Sigmoid colon (tissue), 4 donors: ENCODE data around the gene DSE.

ENCODE experiments used
- EP300 ChIP-seq, 4 donors: sonication (generic); formaldehyde crosslinking; IDR thresholded peaks; one replicate each; pipeline ENCODE4 v1.6.1; 2017; ENCODE audit warnings: antibody characterized with exemption in 4 of 4
- POLR2A ChIP-seq, 2 donors: fragments of 450-650 bp; IDR thresholded peaks; one replicate each; pipeline ENCODE4 v1.6.1; 2016; ENCODE audit warnings: antibody characterized with exemption in 2 of 2, mild to moderate bottlenecking in 2 of 2, moderate library complexity in 2 of 2
- TF ChIP-seq, protein P1 (sequence below), 4 experiments: fragments of 450-650 bp in 3 of 4; fragments of 200-600 bp in 1 of 4; IDR thresholded peaks; one replicate each; pipeline ENCODE4 v1.5.1; 2016 to 2019; ENCODE audit warnings: antibody characterized with exemption in 4 of 4, mild to moderate bottlenecking in 3 of 4, moderate library complexity in 2 of 4

DNA sequence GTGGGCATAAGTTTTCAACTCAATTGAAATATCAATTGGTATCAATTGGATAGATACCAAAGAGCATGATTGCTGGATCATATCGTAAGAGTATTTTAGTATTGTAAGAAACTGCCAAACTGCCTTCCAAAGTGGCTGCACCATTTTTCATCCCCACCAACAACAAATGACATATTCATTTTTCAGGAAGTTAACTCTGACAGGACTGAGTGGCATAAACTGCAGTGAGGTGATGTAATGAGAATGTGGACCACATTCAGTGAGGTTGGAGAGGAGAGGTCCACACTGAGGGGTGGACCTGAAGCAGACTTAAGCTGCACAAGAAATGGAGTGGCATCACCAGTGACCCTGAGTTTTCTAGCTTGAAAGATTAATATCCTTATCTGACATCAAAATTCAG is 78.8 kb downstream of the DSE start:
- TF ChIP-seq, protein P1, sequence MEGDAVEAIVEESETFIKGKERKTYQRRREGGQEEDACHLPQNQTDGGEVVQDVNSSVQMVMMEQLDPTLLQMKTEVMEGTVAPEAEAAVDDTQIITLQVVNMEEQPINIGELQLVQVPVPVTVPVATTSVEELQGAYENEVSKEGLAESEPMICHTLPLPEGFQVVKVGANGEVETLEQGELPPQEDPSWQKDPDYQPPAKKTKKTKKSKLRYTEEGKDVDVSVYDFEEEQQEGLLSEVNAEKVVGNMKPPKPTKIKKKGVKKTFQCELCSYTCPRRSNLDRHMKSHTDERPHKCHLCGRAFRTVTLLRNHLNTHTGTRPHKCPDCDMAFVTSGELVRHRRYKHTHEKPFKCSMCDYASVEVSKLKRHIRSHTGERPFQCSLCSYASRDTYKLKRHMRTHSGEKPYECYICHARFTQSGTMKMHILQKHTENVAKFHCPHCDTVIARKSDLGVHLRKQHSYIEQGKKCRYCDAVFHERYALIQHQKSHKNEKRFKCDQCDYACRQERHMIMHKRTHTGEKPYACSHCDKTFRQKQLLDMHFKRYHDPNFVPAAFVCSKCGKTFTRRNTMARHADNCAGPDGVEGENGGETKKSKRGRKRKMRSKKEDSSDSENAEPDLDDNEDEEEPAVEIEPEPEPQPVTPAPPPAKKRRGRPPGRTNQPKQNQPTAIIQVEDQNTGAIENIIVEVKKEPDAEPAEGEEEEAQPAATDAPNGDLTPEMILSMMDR (IDR thresholded peaks at IDR 0.05) = no peak
- TF ChIP-seq POLR2A (IDR thresholded peaks at IDR 0.05) (no peak), EP300 (IDR thresholded peaks at IDR 0.05) (no peak)
